ENCODE measurements around the gene MED13L.

- TF ChIP-seq EZH2phosphoT487 (IDR thresholded peaks at IDR 0.05; ENCODE audit: insufficient read depth, low read depth) (no peak), EZH2 (IDR thresholded peaks at IDR 0.05; ENCODE audit: insufficient read depth, poor library complexity, severe bottlenecking) (no peak)
Observed at GRCh38 chr12:116238149-116238548, 39.3 kb downstream of the MED13L start.
